GM18909 (cell line): ENCODE data around the gene TVP23A.

Experiments
- ATAC-seq: cut with Tn5 transposase; IDR thresholded peaks from one replicate; pipeline ENCODE4 v1.9.1; 2021; ENCODE audit warnings: mild to moderate bottlenecking; ENCODE audit not compliant: unreplicated experiment, poor library complexity

The TVP23A gene

GRCh38 chr16:10728003-10728887, 90.3 kb downstream of the TVP23A start:
- ATAC-seq: no peak
